ENCODE measurements around the gene LDLRAP1.

GRCh38 chr1:25560788-25561187 is 17.4 kb downstream of the LDLRAP1 start:
- TF ChIP-seq, protein P1, sequence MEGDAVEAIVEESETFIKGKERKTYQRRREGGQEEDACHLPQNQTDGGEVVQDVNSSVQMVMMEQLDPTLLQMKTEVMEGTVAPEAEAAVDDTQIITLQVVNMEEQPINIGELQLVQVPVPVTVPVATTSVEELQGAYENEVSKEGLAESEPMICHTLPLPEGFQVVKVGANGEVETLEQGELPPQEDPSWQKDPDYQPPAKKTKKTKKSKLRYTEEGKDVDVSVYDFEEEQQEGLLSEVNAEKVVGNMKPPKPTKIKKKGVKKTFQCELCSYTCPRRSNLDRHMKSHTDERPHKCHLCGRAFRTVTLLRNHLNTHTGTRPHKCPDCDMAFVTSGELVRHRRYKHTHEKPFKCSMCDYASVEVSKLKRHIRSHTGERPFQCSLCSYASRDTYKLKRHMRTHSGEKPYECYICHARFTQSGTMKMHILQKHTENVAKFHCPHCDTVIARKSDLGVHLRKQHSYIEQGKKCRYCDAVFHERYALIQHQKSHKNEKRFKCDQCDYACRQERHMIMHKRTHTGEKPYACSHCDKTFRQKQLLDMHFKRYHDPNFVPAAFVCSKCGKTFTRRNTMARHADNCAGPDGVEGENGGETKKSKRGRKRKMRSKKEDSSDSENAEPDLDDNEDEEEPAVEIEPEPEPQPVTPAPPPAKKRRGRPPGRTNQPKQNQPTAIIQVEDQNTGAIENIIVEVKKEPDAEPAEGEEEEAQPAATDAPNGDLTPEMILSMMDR (IDR thresholded peaks at IDR 0.05) = no peak
- TF ChIP-seq POLR2A (IDR thresholded peaks at IDR 0.05) = no peak
- TF ChIP-seq POLR2AphosphoS5 (IDR thresholded peaks at IDR 0.05) = no peak

Data from upper lobe of left lung (tissue), 4 donors.